ENCODE data around the gene NR2F2.
"Not testable (repeated sequence)": the region's sequence is repeated elsewhere in the genome, so short reads cannot be mapped to it uniquely, and the experiment has no call there.

The NR2F2 gene

GRCh38 chr15:96367311-96368200 is 37.1 kb downstream of the NR2F2 start:
- no peaks in the 10 kb centered on the region for H3K36me3 ChIP-seq (ENCODE audit: insufficient read depth, low read length)

GRCh38 chr15:96369351-96369750 is 38.9 kb downstream of the NR2F2 start:
- Histone ChIP-seq H3K4me3 (ENCODE audit: low read depth, low read length) (no peak overlapping the region), H3K27me3 (ENCODE audit: insufficient read depth, low read length) (no peaks in the 10 kb centered on the region), H3K4me1 (ENCODE audit: control insufficient read depth, insufficient read depth, low read length, unreplicated experiment) (no peaks in the 10 kb centered on the region), H3K36me3 (ENCODE audit: insufficient read depth, low read length) (no peaks in the 10 kb centered on the region), H3K79me2 (ENCODE audit: control insufficient read depth, insufficient read depth, low read length, unreplicated experiment) (no peaks in the 10 kb centered on the region), H3K27ac (ENCODE audit: low read depth, low read length) (no peak overlapping the region), H2AFZ (ENCODE audit: low read length, unreplicated experiment) (no peak overlapping the region)

More at GRCh38 chr15:96367311-96368200, 37.1 kb downstream of the NR2F2 start:
- Histone ChIP-seq H3K4me1 (ENCODE audit: control insufficient read depth, insufficient read depth, low read length, unreplicated experiment) (no peaks in the 10 kb centered on the region), H3K4me3 (ENCODE audit: low read depth, low read length) (no peak overlapping the region), H3K27me3 (ENCODE audit: insufficient read depth, low read length) (no peaks in the 10 kb centered on the region), H3K79me2 (ENCODE audit: control insufficient read depth, insufficient read depth, low read length, unreplicated experiment) (no peaks in the 10 kb centered on the region), H3K27ac (ENCODE audit: low read depth, low read length) (no peak overlapping the region), H2AFZ (ENCODE audit: low read length, unreplicated experiment) (no peak overlapping the region)

DNA sequence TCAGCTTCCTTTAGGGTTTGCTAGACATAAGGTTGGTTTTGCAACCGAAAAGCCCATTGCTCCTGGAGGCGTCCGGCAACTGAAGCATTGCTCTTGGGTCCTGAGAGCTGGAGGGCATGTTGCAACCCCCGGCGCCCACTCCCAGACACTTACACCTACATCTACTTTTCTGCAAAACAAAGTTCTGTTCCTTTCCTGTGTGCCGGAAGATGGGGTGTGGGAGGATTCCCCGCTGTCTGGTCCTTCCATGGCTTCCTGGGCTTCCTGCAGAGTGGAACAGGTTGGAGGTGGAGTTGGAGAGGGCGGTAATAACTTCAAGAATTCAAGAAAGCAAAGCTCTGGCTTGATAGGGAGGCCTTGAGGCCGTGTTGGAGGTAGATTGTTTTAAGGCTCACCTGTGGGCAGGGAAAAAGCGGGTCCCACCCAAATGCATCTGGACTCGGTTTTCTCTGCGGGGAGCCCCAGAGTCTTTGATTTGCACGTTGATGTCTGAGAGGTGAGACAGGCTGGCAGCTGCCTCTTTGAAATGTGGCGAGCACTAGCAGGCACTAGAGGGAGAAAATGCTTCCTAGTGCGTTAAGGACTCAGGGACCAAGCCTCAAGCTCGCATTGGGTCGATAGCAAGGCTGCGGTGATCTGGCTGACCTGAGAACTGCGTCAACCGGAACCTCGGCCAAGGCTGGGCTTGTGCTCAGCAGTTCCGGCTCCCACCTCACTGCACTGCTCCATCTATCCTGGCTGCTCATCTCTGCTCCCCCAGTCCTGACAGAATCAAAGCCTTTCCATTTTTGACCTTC is 39.5 kb downstream of the NR2F2 start:
- no peaks in the 10 kb centered on the region for H3K79me2 ChIP-seq (ENCODE audit: control insufficient read depth, insufficient read depth, low read length, unreplicated experiment)
- no peaks in the 10 kb centered on the region for H3K4me1 ChIP-seq (ENCODE audit: control insufficient read depth, insufficient read depth, low read length, unreplicated experiment)
- no peak overlapping the region for H2AFZ ChIP-seq (ENCODE audit: low read length, unreplicated experiment)
- H3K27me3 ChIP-seq (ENCODE audit: insufficient read depth, low read length): no peaks in the 10 kb centered on the region
- H3K36me3 ChIP-seq (ENCODE audit: insufficient read depth, low read length): no peaks in the 10 kb centered on the region
- H3K4me3 ChIP-seq (ENCODE audit: low read depth, low read length): no peak overlapping the region
- H3K27ac ChIP-seq (ENCODE audit: low read depth, low read length): no peak overlapping the region

DNA sequence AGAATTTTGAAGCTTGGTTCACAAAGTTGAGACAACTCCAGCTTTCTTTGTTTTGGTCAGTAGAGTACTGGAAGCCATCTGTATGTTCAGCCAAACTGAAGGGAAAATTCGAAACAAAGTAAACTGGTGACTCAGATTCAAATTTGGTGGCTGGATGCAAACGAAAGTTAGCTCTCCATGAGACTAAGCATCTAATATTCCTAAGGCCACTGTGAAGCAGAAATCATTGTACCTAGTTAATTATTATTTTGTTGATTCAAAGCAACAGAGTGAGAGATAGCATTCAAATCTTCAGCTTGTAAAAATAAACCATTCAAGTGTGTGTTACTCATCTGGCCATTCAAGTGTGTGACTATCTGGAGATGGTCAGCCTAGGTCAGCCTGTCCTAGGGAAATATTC is 42.1 kb downstream of the NR2F2 start:
- Histone ChIP-seq H3K79me2 (ENCODE audit: control insufficient read depth, insufficient read depth, low read length, unreplicated experiment) (no peaks in the 10 kb centered on the region), H2AFZ (ENCODE audit: low read length, unreplicated experiment) (no peak overlapping the region), H3K36me3 (ENCODE audit: insufficient read depth, low read length) (no peaks in the 10 kb centered on the region), H3K4me3 (ENCODE audit: low read depth, low read length) (no peak overlapping the region), H3K4me1 (ENCODE audit: control insufficient read depth, insufficient read depth, low read length, unreplicated experiment) (no peaks in the 10 kb centered on the region), H3K27me3 (ENCODE audit: insufficient read depth, low read length) (no peaks in the 10 kb centered on the region), H3K27ac (ENCODE audit: low read depth, low read length) (no peak overlapping the region)

- Histone ChIP-seq H2AFZ (ENCODE audit: low read length, unreplicated experiment) (no peak overlapping the region), H3K4me1 (ENCODE audit: control insufficient read depth, insufficient read depth, low read length, unreplicated experiment) (no peaks in the 10 kb centered on the region), H3K79me2 (ENCODE audit: control insufficient read depth, insufficient read depth, low read length, unreplicated experiment) (no peaks in the 10 kb centered on the region), H3K4me3 (ENCODE audit: low read depth, low read length) (no peak overlapping the region), H3K27me3 (ENCODE audit: insufficient read depth, low read length) (no peaks in the 10 kb centered on the region), H3K36me3 (ENCODE audit: insufficient read depth, low read length) (no peaks in the 10 kb centered on the region), H3K27ac (ENCODE audit: low read depth, low read length) (no peak overlapping the region)
Observed at GRCh38 chr15:96374499-96374898, 44.0 kb downstream of the NR2F2 start.

DNA sequence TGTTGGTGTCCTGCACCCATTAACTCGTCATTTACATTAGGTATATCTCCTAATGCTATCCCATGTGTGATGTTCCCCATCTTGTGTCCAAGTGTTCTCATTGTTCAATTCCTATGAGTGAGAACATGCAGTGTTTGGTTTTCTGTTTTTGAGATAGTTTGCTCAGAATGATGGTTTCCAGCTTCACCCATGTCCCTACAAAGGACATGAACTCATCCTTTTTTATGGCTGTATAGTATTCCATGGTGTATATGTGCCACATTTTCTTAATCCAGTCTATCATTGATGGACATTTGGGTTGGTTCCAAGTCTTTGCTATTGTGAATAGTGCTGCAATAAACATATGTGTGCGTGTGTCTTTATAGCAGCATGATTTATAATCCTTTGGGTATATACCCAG is 49.1 kb downstream of the NR2F2 start:
- H3K27ac ChIP-seq (ENCODE audit: low read depth, low read length); H2AFZ ChIP-seq (ENCODE audit: low read length, unreplicated experiment); H3K36me3 ChIP-seq (ENCODE audit: insufficient read depth, low read length); H3K79me2 ChIP-seq (ENCODE audit: control insufficient read depth, insufficient read depth, low read length, unreplicated experiment); H3K4me3 ChIP-seq (ENCODE audit: low read depth, low read length); H3K4me1 ChIP-seq (ENCODE audit: control insufficient read depth, insufficient read depth, low read length, unreplicated experiment); H3K27me3 ChIP-seq (ENCODE audit: insufficient read depth, low read length): not testable (repeated sequence)

GRCh38 chr15:96381463-96381862 is 51.0 kb downstream of the NR2F2 start:
- Histone ChIP-seq H3K36me3 (ENCODE audit: insufficient read depth, low read length) (no peaks in the 10 kb centered on the region), H2AFZ (ENCODE audit: low read length, unreplicated experiment) (no peak overlapping the region), H3K27me3 (ENCODE audit: insufficient read depth, low read length) (no peaks in the 10 kb centered on the region), H3K27ac (ENCODE audit: low read depth, low read length) (no peak overlapping the region), H3K4me1 (ENCODE audit: control insufficient read depth, insufficient read depth, low read length, unreplicated experiment) (no peaks in the 10 kb centered on the region), H3K4me3 (ENCODE audit: low read depth, low read length) (no peak overlapping the region), H3K79me2 (ENCODE audit: control insufficient read depth, insufficient read depth, low read length, unreplicated experiment) (no peaks in the 10 kb centered on the region)

- Histone ChIP-seq H3K27me3 (ENCODE audit: insufficient read depth, low read length) (no peaks in the 10 kb centered on the region), H2AFZ (ENCODE audit: low read length, unreplicated experiment) (no peak overlapping the region), H3K4me3 (ENCODE audit: low read depth, low read length) (no peak overlapping the region), H3K4me1 (ENCODE audit: control insufficient read depth, insufficient read depth, low read length, unreplicated experiment) (no peaks in the 10 kb centered on the region), H3K79me2 (ENCODE audit: control insufficient read depth, insufficient read depth, low read length, unreplicated experiment) (no peaks in the 10 kb centered on the region), H3K27ac (ENCODE audit: low read depth, low read length) (no peak overlapping the region), H3K36me3 (ENCODE audit: insufficient read depth, low read length) (no peaks in the 10 kb centered on the region)
Observed at GRCh38 chr15:96385195-96385594, 54.7 kb downstream of the NR2F2 start.

GRCh38 chr15:96388673-96389072 is 58.2 kb downstream of the NR2F2 start:
- Histone ChIP-seq H3K27ac (ENCODE audit: low read depth, low read length) (no peak overlapping the region), H3K36me3 (ENCODE audit: insufficient read depth, low read length) (no peaks in the 10 kb centered on the region), H2AFZ (ENCODE audit: low read length, unreplicated experiment) (no peak overlapping the region), H3K27me3 (ENCODE audit: insufficient read depth, low read length) (no peaks in the 10 kb centered on the region), H3K4me1 (ENCODE audit: control insufficient read depth, insufficient read depth, low read length, unreplicated experiment) (peaks cover 12% of the 10 kb centered on the region), H3K4me3 (ENCODE audit: low read depth, low read length) (no peak overlapping the region), H3K79me2 (ENCODE audit: control insufficient read depth, insufficient read depth, low read length, unreplicated experiment) (no peaks in the 10 kb centered on the region)
